HAP-1 (cell line): ENCODE results near the gene SOS1.

Experiments used
- DNase-seq, 2 experiments: peaks; one replicate each; pipeline ENCODE4 v3.0.0-alpha.2; 2016 to 2020; ENCODE audit warnings: low spot score in 2 of 2
- H3K27me3 ChIP-seq: fragments of 250-450 bp; sonication (Bioruptor Pico); 2 replicates; pipeline ENCODE4 v1.5.1; 2020; ENCODE audit warnings: low read depth, mild to moderate bottlenecking, moderate library complexity
- H3K36me3 ChIP-seq: fragments of 250-450 bp; sonication (Bioruptor Pico); replicated peaks from 2 replicates; pipeline ENCODE4 v1.5.1; 2020; ENCODE audit warnings: mild to moderate bottlenecking
- H3K4me1 ChIP-seq: fragments of 250-450 bp; sonication (Bioruptor Pico); 2 replicates; pipeline ENCODE4 v1.5.1; 2020; ENCODE audit warnings: mild to moderate bottlenecking
- H3K4me3 ChIP-seq: fragments of 250-450 bp; sonication (Bioruptor Pico); 2 replicates; pipeline ENCODE4 v1.5.1; 2020; ENCODE audit warnings: mild to moderate bottlenecking, moderate library complexity
- H3K9me3 ChIP-seq: fragments of 250-450 bp; sonication (Bioruptor Pico); 2 replicates; pipeline ENCODE4 v1.5.1; 2020; ENCODE audit warnings: mild to moderate bottlenecking, moderate library complexity
- in situ Hi-C: fragments of 300-500 bp; cut with MboI; formaldehyde crosslinking; loops from 3 replicates; pipeline ENCODE4 v1.14.3; 2020; ENCODE audit warnings: low sequenced_read_pairs, inconsistent platforms, mixed read lengths

The SOS1 gene

GRCh38 chr2:38978908-38979307, 141.9 kb downstream of the SOS1 start:
- 0 out of 2 replicates have a peak, but pooled peaks cover 1% of the 10 kb centered on the region for H3K36me3 ChIP-seq
- in situ Hi-C loops: no loop called here

DNA sequence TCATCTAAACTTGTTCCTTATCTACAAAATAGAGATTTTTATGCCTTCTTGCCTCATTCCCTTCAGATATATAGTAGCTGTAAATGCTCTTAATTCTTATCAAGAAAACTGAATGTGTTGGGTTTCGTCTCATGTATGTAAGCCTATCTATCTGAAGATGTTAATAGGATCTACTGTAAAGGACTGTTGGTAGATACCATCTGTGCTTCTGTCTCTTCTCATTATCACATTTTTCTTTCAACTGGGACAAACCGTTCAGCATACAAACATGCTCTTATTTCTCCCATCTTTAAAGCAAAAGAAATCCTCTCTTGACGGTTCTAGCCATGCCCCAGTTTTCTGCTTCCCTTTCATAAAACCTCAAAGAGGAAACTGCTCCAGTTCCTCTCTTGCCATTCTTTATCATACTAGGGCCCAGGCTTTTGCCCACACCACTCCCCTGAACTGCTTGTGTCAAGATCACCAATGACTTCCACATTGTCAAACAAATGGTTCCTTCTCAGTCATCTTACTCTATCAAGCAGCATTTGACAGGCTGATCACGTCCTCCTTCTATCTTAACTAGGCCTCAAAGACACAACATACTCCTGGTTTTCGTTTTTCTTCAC, 142.5 kb downstream of the SOS1 start:
- H3K4me1 ChIP-seq: peaks cover 5% of the 10 kb centered on the region; the same call in 1 of the 2 replicates

More at GRCh38 chr2:38978908-38979307, 141.9 kb downstream of the SOS1 start:
- Histone ChIP-seq H3K9me3 (no peaks in the 10 kb centered on the region), H3K27me3 (no peaks in the 10 kb centered on the region), H3K4me1 (peaks cover 5% of the 10 kb centered on the region), H3K4me3 (no peak overlapping the region)
- DNase-seq: no peak

GRCh38 chr2:38977047-38977446, 143.8 kb downstream of the SOS1 start:
- H3K4me3 ChIP-seq: no peak overlapping the region
- DNase-seq: no peak
- no peaks in the 10 kb centered on the region for H3K27me3 ChIP-seq
- H3K9me3 ChIP-seq: no peaks in the 10 kb centered on the region
- in situ Hi-C loops: no loop called here
- H3K36me3 ChIP-seq: no peaks in the 10 kb centered on the region
- no peaks in the 10 kb centered on the region for H3K4me1 ChIP-seq

More for the DNA sequence above, 142.5 kb downstream of the SOS1 start:
- in situ Hi-C loops: no loop called here
- no peaks in the 10 kb centered on the region for H3K27me3 ChIP-seq
- no peak overlapping the region for H3K4me3 ChIP-seq
- DNase-seq: no peak
- H3K36me3 ChIP-seq: no peaks in the 10 kb centered on the region
- no peaks in the 10 kb centered on the region for H3K9me3 ChIP-seq

- H3K9me3 ChIP-seq: no peaks in the 10 kb centered on the region
- no peak overlapping the region for H3K4me3 ChIP-seq
- H3K36me3 ChIP-seq: no peaks in the 10 kb centered on the region
- no peaks in the 10 kb centered on the region for H3K27me3 ChIP-seq
- no peaks in the 10 kb centered on the region for H3K4me1 ChIP-seq
- no peak for DNase-seq
- in situ Hi-C loops: no loop called here
Measured at GRCh38 chr2:38975042-38975441, 145.8 kb downstream of the SOS1 start.

GRCh38 chr2:38973266-38973665, 147.6 kb downstream of the SOS1 start:
- H3K4me3 ChIP-seq: no peak overlapping the region
- in situ Hi-C loops: no loop called here

GRCh38 chr2:38971377-38971776, 149.5 kb downstream of the SOS1 start:
- Histone ChIP-seq H3K4me3 (no peak overlapping the region), H3K4me1 (no peaks in the 10 kb centered on the region), H3K9me3 (no peaks in the 10 kb centered on the region), H3K36me3 (no peaks in the 10 kb centered on the region), H3K27me3 (no peaks in the 10 kb centered on the region)
- in situ Hi-C loops: no loop called here
- DNase-seq: no peak

More at GRCh38 chr2:38973266-38973665, 147.6 kb downstream of the SOS1 start:
- no peak for DNase-seq
- H3K27me3 ChIP-seq: no peaks in the 10 kb centered on the region
- H3K4me1 ChIP-seq: no peaks in the 10 kb centered on the region
- H3K9me3 ChIP-seq: no peaks in the 10 kb centered on the region
- H3K36me3 ChIP-seq: no peaks in the 10 kb centered on the region

- H3K27me3 ChIP-seq: no peaks in the 10 kb centered on the region
- H3K9me3 ChIP-seq: no peaks in the 10 kb centered on the region
- in situ Hi-C loops: no loop called here
- H3K4me3 ChIP-seq: no peak overlapping the region
- no peaks in the 10 kb centered on the region for H3K36me3 ChIP-seq
- H3K4me1 ChIP-seq: no peaks in the 10 kb centered on the region
- no peak for DNase-seq
Measured at GRCh38 chr2:38968021-38968420, 152.8 kb downstream of the SOS1 start.

DNA sequence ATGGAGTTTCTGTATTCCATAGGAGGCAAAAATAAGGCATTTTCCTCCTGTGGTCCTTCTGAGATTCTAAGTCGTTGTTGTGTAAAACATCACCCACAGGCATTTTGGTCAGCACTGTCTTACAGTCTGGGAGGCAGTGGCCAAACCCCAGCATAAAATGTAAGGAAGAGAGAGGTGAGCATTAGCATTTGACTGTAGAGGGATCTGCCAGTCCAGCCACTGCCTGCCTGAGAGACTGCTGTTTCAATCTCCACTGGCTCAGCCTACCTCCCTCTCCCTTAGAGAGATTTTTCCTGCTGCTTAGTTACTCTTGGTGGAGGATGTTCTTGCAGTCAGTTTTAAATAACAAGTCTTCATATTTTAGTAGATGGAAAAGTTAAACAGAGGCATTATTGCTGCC, 154.2 kb downstream of the SOS1 start:
- Histone ChIP-seq H3K4me1 (no peaks in the 10 kb centered on the region), H3K36me3 (no peaks in the 10 kb centered on the region), H3K9me3 (no peaks in the 10 kb centered on the region), H3K27me3 (no peaks in the 10 kb centered on the region), H3K4me3 (no peak overlapping the region)
- in situ Hi-C loops: no loop called here
- no peak for DNase-seq

DNA sequence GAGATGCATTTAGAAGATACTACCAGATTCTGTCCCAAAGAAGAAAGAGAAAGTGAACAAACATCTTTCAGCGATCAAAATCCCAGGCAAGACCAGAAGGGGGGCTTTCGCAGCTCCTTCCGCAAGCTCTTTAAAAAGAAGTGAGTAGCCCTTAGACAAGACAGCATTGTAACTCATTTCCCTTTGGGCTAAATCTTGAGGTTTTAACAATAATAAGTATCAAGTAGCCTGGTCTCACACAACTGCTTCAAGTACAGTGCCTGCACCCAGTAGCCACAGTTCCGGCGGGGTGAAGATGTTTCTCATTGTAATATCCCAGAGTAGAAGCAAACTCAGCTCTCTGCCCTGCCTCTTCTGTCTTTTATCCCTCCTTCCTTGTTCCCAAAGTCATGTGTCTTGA, 154.8 kb downstream of the SOS1 start:
- no peaks in the 10 kb centered on the region for H3K4me1 ChIP-seq
- no peaks in the 10 kb centered on the region for H3K27me3 ChIP-seq
- no peak for DNase-seq
- in situ Hi-C loops: no loop called here
- H3K9me3 ChIP-seq: no peaks in the 10 kb centered on the region
- H3K4me3 ChIP-seq: no peak overlapping the region
- no peaks in the 10 kb centered on the region for H3K36me3 ChIP-seq

- in situ Hi-C loops: no loop called here
Measured at GRCh38 chr2:38960609-38961320, 160.1 kb downstream of the SOS1 start.

GRCh38 chr2:38959938-38960608, 160.8 kb downstream of the SOS1 start:
- in situ Hi-C loops: no loop called here
- H3K36me3 ChIP-seq: no peaks in the 10 kb centered on the region
- DNase-seq: no peak
- no peaks in the 10 kb centered on the region for H3K9me3 ChIP-seq
- no peaks in the 10 kb centered on the region for H3K4me1 ChIP-seq
- no peaks in the 10 kb centered on the region for H3K27me3 ChIP-seq
- H3K4me3 ChIP-seq: no peak overlapping the region

More at GRCh38 chr2:38960609-38961320, 160.1 kb downstream of the SOS1 start:
- Histone ChIP-seq H3K4me1 (no peaks in the 10 kb centered on the region), H3K4me3 (no peak overlapping the region), H3K36me3 (no peaks in the 10 kb centered on the region), H3K27me3 (no peaks in the 10 kb centered on the region), H3K9me3 (no peaks in the 10 kb centered on the region)
- DNase-seq: no peak

GRCh38 chr2:38959466-38959865, 161.4 kb downstream of the SOS1 start:
- Histone ChIP-seq H3K4me1 (no peaks in the 10 kb centered on the region), H3K27me3 (no peaks in the 10 kb centered on the region), H3K4me3 (no peak overlapping the region), H3K9me3 (no peaks in the 10 kb centered on the region), H3K36me3 (no peaks in the 10 kb centered on the region)
- in situ Hi-C loops: no loop called here
- DNase-seq: no peak

DNA sequence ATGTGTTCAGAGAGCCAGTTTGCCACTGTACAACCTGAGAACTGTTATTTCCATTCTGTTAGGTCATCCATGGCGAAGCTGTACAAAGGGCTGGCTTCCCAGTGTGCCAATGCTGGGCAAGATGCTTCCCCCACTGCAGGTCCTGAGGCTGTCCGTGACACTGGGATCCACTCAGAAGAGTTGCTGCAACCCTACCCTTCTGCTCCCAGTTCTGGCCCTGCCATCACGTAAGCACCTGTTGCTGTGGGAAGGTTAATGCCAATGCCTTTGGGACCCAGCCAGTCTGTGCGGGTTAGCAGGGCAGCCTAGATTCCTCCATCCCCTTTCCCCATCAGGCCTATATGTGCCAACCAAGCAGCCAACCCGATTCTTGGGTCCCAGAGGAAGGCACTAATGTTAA, 162.9 kb downstream of the SOS1 start:
- in situ Hi-C loops: no loop called here
- no peak overlapping the region for H3K4me3 ChIP-seq
- no peaks in the 10 kb centered on the region for H3K9me3 ChIP-seq
- H3K4me1 ChIP-seq: no peaks in the 10 kb centered on the region
- no peaks in the 10 kb centered on the region for H3K27me3 ChIP-seq
- no peak for DNase-seq
- H3K36me3 ChIP-seq: no peaks in the 10 kb centered on the region

DNA sequence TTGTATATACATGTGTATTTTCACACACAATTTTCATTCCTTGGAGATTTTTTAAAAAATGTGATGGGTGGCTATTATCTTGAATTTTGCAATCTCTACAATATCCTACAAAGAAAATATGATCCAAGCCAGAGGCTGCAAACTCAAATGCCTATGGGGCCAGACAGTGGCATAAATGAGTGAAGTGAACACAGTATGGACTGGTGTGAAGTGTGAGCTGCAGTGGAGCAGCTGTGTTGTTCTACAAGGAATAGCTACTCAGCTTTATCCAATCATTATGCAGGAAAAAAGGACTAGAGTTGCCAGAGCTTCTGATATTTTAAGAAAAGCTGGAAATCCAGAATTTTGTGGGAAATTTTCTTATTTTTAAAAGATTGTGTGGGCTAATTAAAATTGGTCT, 169.1 kb downstream of the SOS1 start:
- Histone ChIP-seq H3K36me3 (no peaks in the 10 kb centered on the region), H3K9me3 (no peaks in the 10 kb centered on the region), H3K4me1 (no peaks in the 10 kb centered on the region), H3K4me3 (no peak overlapping the region), H3K27me3 (peaks cover 4% of the 10 kb centered on the region)
- in situ Hi-C loops: no loop called here
- no peak for DNase-seq
